AG09319 (cell line): ENCODE results near the gene CLDN4.
A peak's percentile ranks its signal among the peaks of the same experiment; 100 is the strongest.
"Not testable (repeated sequence)": the region's sequence is repeated elsewhere in the genome, so short reads cannot be mapped to it uniquely, and the experiment has no call there.

Experiments used
- DNase-seq: peaks from one replicate; pipeline ENCODE4 v3.0.0-alpha.2; 2010; ENCODE audit warnings: low read depth; ENCODE audit errors: extremely low read depth
- TF ChIP-seq, protein P1 (sequence below): IDR thresholded peaks from 2 replicates; pipeline ENCODE4 v1.5.1; 2011; ENCODE audit warnings: low read depth, mild to moderate bottlenecking, inconsistent platforms, low read length, moderate library complexity

The CLDN4 gene

GRCh38 chr7:73841689-73842066 is 10.9 kb downstream of the CLDN4 start:
- TF ChIP-seq, protein P1, sequence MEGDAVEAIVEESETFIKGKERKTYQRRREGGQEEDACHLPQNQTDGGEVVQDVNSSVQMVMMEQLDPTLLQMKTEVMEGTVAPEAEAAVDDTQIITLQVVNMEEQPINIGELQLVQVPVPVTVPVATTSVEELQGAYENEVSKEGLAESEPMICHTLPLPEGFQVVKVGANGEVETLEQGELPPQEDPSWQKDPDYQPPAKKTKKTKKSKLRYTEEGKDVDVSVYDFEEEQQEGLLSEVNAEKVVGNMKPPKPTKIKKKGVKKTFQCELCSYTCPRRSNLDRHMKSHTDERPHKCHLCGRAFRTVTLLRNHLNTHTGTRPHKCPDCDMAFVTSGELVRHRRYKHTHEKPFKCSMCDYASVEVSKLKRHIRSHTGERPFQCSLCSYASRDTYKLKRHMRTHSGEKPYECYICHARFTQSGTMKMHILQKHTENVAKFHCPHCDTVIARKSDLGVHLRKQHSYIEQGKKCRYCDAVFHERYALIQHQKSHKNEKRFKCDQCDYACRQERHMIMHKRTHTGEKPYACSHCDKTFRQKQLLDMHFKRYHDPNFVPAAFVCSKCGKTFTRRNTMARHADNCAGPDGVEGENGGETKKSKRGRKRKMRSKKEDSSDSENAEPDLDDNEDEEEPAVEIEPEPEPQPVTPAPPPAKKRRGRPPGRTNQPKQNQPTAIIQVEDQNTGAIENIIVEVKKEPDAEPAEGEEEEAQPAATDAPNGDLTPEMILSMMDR: no peak
- DNase-seq: no peak

DNA sequence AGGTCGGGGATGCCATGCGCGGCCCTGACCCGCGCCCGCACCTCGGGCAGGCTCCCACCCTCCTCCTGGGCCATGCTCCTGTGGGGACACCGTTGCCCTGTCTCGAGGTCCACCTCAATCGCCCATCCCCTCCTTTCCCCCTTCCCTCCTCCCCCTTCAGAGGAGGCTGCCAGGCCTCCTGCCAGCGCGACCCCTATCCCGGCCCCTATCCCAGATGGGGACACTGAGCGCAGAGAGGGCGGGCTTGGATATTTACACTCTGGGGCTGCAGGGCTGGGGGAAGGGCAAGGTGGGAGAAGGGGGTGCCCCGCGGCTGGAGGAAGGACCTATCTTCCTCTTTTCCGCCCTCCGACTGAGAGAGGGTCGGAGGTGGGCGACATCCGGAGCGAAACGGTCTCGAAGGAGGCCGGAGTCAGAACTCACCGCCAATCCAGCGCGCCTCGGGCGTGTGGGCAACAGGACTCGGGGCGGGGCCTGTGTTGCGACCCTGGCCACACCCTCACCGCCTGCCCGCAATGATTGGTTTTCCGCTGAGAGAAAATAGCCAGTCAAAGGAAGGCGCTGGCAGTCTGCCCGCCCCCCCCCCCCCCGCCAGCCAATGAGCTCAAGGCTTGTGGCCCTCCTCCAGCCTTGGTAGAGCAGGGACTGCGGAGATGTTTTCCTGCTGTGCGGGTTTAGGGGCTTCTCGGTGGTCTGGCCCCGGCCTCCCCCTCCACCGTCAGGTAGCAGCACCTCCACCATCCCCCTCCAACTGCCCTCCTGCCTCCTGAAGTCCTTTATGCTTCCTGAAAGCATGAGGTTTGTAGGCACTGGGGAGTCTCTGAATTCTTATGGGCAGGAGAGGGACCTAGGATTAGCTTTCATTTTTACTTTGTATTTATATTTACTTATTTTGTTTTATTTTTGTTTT is 11.5 kb downstream of the CLDN4 start, which contains the start of gene METTL27:
TSS of gene METTL27 (minus strand) at position 450 of the 910 bp plus-strand sequence. CDS start at position 74, 376 bp downstream.
- TF ChIP-seq, protein P1: no peak
- peak; percentile 79 for DNase-seq

DNA sequence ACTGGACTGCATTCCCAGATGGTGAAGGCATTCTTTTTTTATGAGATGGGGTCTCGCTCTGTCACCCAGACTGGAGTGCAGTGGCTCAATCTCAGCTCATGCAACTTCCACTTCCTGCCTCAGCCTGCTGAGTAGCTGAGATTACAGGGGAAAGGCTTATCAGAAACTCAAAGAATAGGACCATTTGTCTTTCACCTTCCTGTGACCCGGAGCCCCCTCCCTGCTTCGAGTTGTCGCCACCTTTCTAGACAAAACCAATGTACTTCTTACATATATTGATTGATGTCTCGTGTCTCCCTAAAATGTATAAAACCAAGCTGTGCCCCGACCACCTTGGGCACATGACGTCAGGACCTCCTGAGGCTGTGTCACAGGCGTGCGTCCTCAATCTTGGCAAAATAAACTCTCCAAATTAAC is 13.3 kb downstream of the CLDN4 start:
- DNase-seq: no peak
- TF ChIP-seq, protein P1: no peak

DNA sequence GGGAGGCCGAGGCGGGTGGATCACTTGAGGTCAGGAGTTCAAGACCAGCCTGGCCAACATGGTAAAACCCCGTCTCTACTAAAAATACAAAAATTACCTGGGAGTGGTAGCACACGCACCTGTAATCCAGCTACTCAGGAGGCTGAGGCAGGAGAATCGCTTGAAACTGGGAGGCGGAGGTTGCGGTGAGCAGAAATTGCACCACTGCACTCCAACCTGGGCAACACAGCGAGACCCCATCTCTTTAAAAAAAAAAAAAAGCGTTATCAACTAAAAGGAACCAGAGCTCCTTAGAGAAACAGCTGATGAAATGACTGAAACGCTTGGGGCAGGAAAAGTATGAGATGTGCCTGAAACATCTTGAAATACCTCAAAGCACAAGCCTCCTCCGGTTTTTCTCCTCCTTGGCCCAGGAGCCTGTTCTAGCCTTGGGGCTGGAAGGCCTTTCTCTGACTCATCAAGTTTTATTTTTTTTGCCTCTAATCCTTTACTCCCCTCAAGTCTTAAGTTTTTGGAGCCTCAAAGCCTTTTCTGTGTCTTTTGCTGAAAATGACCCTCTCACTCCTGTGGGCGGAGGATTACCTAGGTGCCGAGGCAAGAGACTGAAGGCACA is 14.2 kb downstream of the CLDN4 start:
- TF ChIP-seq, protein P1: no peak
- DNase-seq: no peak

GRCh38 chr7:73845701-73846195 is 15.0 kb downstream of the CLDN4 start:
- not testable (repeated sequence) for DNase-seq

DNA sequence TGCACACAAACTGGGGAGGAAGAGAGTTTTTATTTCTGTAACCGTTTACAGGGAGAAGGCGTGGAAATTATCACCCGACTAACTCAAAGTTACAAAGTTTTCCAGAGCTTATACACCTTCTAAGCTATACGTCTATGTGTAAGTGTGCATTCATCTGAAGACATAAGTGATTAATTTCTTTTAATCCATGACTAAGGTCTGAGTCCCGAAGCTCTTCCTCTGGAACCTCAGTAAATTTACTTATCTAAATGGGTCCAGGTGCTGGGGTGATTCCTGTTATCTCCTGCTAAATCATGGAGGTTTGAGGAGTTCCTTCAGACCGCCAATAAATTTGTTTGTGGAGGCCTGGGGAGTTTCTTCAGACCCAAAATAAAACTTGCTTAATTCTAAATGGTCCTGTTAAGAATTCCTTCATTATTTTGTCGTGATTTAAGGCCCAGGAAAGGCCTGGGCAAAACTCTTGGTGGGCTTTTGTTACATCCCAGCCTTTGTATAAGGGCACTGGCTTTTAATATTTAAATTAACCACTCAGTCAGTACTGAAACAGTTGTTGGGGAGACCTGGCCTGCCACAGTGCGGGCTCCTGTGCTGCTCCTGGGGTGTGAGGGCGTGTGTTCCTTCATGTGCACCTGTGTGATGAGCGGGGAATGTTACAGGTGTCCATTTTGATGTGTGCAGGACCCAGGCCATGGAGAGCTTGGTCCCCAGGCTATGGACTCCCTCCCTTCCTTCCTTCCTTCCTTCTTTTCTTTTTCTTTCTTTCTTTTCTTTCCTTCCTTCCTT is 17.3 kb downstream of the CLDN4 start:
- TF ChIP-seq, protein P1: no peak
- DNase-seq: no peak

GRCh38 chr7:73850781-73851207 is 20.0 kb downstream of the CLDN4 start:
- DNase-seq: peak; percentile 96
- TF ChIP-seq, protein P1: no peak
